Body of pancreas (tissue), 4 donors: Measurements from ENCODE around the gene WDR5.

Experiments used
- POLR2A ChIP-seq, 3 donors: fragments of 450-650 bp; IDR thresholded peaks; one replicate each; pipeline ENCODE4 v1.6.1; 2016; ENCODE audit warnings: antibody characterized with exemption in 3 of 3, mild to moderate bottlenecking in 2 of 3
- TF ChIP-seq, protein P1 (sequence below), 7 experiments: fragments of 450-650 bp in 4 of 7; fragments of 200-600 bp in 3 of 7; sonication (generic) in 3 of 7; IDR thresholded peaks; one replicate each; pipeline ENCODE4 v1.5.1; 2016 to 2019; ENCODE audit warnings: antibody characterized with exemption in 7 of 7

DNA sequence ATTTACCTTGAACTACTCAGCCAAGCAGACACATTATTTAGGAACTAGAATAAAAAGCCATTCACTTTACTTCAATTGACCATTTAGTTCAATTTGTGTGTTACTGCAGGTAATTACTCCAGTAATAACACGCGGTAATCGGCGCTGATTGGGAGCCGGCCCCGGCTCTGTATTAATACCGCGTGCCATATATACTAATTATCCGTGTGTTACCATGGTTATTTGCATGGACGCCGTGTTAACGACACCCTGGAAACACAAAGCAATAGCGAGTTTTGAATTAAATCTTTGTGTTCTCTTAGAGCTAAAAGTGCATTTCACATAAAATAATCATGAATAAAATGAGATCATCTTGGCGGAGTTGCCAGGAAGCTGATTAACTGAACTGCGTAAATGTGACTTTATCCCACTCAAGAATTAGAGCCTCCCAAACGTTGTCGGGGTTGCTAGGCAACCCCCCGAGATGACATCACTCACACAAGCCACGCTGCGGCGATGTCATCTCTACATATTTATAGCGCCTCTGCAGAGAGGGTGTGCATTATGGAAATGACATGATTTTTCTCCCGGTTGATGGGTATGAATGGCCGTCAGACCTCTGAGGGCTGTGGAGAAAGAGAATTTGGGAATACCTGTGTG, 69.9 kb downstream of the WDR5 start:
- TF ChIP-seq, protein P1, sequence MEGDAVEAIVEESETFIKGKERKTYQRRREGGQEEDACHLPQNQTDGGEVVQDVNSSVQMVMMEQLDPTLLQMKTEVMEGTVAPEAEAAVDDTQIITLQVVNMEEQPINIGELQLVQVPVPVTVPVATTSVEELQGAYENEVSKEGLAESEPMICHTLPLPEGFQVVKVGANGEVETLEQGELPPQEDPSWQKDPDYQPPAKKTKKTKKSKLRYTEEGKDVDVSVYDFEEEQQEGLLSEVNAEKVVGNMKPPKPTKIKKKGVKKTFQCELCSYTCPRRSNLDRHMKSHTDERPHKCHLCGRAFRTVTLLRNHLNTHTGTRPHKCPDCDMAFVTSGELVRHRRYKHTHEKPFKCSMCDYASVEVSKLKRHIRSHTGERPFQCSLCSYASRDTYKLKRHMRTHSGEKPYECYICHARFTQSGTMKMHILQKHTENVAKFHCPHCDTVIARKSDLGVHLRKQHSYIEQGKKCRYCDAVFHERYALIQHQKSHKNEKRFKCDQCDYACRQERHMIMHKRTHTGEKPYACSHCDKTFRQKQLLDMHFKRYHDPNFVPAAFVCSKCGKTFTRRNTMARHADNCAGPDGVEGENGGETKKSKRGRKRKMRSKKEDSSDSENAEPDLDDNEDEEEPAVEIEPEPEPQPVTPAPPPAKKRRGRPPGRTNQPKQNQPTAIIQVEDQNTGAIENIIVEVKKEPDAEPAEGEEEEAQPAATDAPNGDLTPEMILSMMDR (IDR thresholded peaks at IDR 0.05): no peak
- no peak for TF ChIP-seq POLR2A (IDR thresholded peaks at IDR 0.05)
